ENCODE data around the gene PTPN1.
A peak's percentile ranks its signal among the peaks of the same experiment; 100 is the strongest.

The PTPN1 gene

GRCh38 chr20:50592282-50593004 is 82.3 kb downstream of the PTPN1 start:
- no peak for TF ChIP-seq CTCF (IDR thresholded peaks at IDR 0.05; ENCODE audit: control insufficient read depth, extremely low read depth, insufficient read depth)
- no peak overlapping the region for H3K4me3 ChIP-seq (ENCODE audit: low read depth, low read length)
- DNase-seq (ENCODE audit: low read depth), result peak; percentile 47

DNA sequence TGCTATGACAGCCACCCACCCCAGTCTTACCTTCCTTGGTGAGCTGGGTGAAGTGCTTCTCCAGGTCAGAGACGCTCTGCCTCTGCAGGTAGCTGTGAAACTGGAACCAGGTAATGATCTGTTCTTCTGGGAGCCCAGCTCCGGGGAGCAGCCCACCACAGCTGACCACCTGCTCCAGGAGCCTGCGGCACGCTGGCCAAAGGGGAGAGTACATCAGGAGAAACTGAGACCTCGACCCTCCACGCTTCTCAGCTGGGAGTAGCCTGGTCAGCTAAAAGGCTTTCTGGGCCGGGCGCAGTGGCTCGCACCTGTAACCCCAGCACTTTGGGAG is 82.8 kb downstream of the PTPN1 start:
- no peak for DNase-seq (ENCODE audit: low read depth)
- no peak for TF ChIP-seq CTCF (IDR thresholded peaks at IDR 0.05; ENCODE audit: control insufficient read depth, extremely low read depth, insufficient read depth)
- H3K4me3 ChIP-seq (ENCODE audit: low read depth, low read length), result no peak overlapping the region

DNA sequence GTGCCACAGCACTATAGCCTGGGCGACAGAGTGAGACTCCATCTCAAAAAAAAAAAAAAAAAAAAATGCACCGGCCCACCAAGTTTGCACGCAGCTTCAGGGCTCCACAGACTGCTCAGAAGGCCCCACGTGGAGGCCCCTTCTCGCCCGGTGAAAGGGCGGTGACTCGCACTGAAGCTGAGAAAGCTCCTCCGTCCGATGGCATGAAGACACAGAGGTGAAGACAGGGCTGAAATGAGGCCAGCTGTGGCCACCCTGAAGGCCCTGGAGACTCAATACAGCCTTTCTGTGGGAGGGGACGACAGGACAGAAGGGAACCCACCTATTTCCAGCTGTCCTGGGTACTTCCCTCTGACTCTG is 84.0 kb downstream of the PTPN1 start:
- no peak overlapping the region for H3K4me3 ChIP-seq (ENCODE audit: low read depth, low read length)
- TF ChIP-seq CTCF (IDR thresholded peaks at IDR 0.05; ENCODE audit: control insufficient read depth, extremely low read depth, insufficient read depth), result no peak
- DNase-seq (ENCODE audit: low read depth), result no peak

- TF ChIP-seq CTCF (IDR thresholded peaks at IDR 0.05; ENCODE audit: control insufficient read depth, extremely low read depth, insufficient read depth), result no peak
- H3K4me3 ChIP-seq (ENCODE audit: low read depth, low read length), result no peak overlapping the region
- DNase-seq (ENCODE audit: low read depth), result no peak
Measured at GRCh38 chr20:50594591-50595432, 84.6 kb downstream of the PTPN1 start.

DNA sequence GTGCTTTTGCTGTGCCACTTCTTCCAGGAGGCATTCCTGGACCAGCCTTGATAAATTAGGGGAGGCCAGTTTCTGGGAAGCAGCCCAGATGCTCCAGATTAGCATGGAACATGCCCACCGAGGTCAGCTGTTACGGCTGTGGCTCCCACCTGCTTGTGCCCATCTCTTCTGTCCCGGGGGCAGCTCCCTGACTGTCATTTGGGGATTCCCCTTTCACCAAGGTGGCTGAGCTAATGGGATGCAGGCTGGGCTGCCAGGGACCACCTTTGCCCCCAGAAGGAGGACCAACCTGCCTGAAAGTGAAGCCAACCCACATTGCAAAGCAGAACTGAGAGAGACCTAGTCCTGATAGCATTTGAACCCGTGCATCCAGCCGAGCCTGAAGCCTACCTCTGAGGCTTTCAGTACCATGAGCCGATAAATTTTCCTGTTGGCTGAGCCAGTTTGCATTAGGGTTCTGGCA is 85.3 kb downstream of the PTPN1 start:
- H3K4me3 ChIP-seq (ENCODE audit: low read depth, low read length), result no peak overlapping the region
- TF ChIP-seq CTCF (IDR thresholded peaks at IDR 0.05; ENCODE audit: control insufficient read depth, extremely low read depth, insufficient read depth), result no peak
- no peak for DNase-seq (ENCODE audit: low read depth)

GRCh38 chr20:50595988-50596693 is 86.0 kb downstream of the PTPN1 start:
- TF ChIP-seq CTCF (IDR thresholded peaks at IDR 0.05; ENCODE audit: control insufficient read depth, extremely low read depth, insufficient read depth), result no peak
- no peak overlapping the region for H3K4me3 ChIP-seq (ENCODE audit: low read depth, low read length)
- no peak for DNase-seq (ENCODE audit: low read depth)

Data from LNCaP clone FGC (cell line).